ENCODE measurements around the gene RER1.

- TF ChIP-seq POLR2A (IDR thresholded peaks at IDR 0.05) (no peak), CTCF (IDR thresholded peaks at IDR 0.05 in 4 of 5, conservative IDR thresholded peaks at IDR 0.05 in 1 of 5) (no peak)
Observed at GRCh38 chr1:2416403-2416802, 24.8 kb downstream of the RER1 start.

Measured in gastrocnemius medialis (tissue), 4 donors.